Measurements from ENCODE around the gene RAPGEF5.
"Not testable (repeated sequence)": the region's sequence is repeated elsewhere in the genome, so short reads cannot be mapped to it uniquely, and the experiment has no call there.

Gene RAPGEF5

GRCh38 chr7:22110227-22110839 lies 246.6 kb downstream of the RAPGEF5 start:
- peak; percentile 59 to 71 for DNase-seq

- DNase-seq, result peak; percentile 27 to 38
Observed at GRCh38 chr7:22109761-22110160, 247.2 kb downstream of the RAPGEF5 start.

- no peak for DNase-seq
Observed at GRCh38 chr7:22108151-22108845, 248.7 kb downstream of the RAPGEF5 start.

- no peak for DNase-seq
Observed at GRCh38 chr7:22105550-22105949, 251.4 kb downstream of the RAPGEF5 start.

- DNase-seq, result no peak
Observed at GRCh38 chr7:22094413-22095342, 262.3 kb downstream of the RAPGEF5 start.

- no peak for DNase-seq
Observed at GRCh38 chr7:22093936-22094335, 263.0 kb downstream of the RAPGEF5 start.

- no peak for DNase-seq
Observed at GRCh38 chr7:22093001-22093400, 264.0 kb downstream of the RAPGEF5 start.

- not testable (repeated sequence) for DNase-seq
Observed at GRCh38 chr7:22090958-22091525, 265.9 kb downstream of the RAPGEF5 start.

GRCh38 chr7:22090512-22090911 lies 266.4 kb downstream of the RAPGEF5 start:
- no peak for DNase-seq

- no peak for DNase-seq
Observed at GRCh38 chr7:22090107-22090506, 266.8 kb downstream of the RAPGEF5 start.

- DNase-seq, result no peak
Observed at GRCh38 chr7:22088827-22089226, 268.1 kb downstream of the RAPGEF5 start.

GRCh38 chr7:22087861-22088260 lies 269.1 kb downstream of the RAPGEF5 start:
- no peak for DNase-seq

GRCh38 chr7:22083704-22084240 lies 273.2 kb downstream of the RAPGEF5 start:
- no peak for DNase-seq

GRCh38 chr7:22082886-22083703 lies 273.9 kb downstream of the RAPGEF5 start:
- DNase-seq, result peak; percentile 87 to 91

- DNase-seq, result no peak
Observed at GRCh38 chr7:22082553-22082885, 274.4 kb downstream of the RAPGEF5 start.

- not testable (repeated sequence) for DNase-seq
Observed at GRCh38 chr7:22080219-22080618, 276.7 kb downstream of the RAPGEF5 start.

GRCh38 chr7:22078872-22079271 lies 278.1 kb downstream of the RAPGEF5 start:
- DNase-seq, result not testable (repeated sequence)

- DNase-seq, result no peak
Observed at GRCh38 chr7:22075561-22075960, 281.4 kb downstream of the RAPGEF5 start.

GRCh38 chr7:22074897-22075296 lies 282.1 kb downstream of the RAPGEF5 start:
- no peak for DNase-seq
